ENCODE data around the gene MEOX2. TPM values are rescaled to one million over a fixed set of nuclear protein-coding genes. Genes with fewer than 3 reads are reported as not detected.

Gene MEOX2
- total RNA-seq, 2 donors from 2014 or later = 4.5 to 11.1 TPM

- Histone ChIP-seq H3K4me3 (peak overlapping the region; percentile 60 to 70), H3K27ac (peak overlapping the region; percentile 87 to 91), H3K4me1 (peaks cover 0 to 4% of the 10 kb centered on the region in 2 donors), H3K27me3 (peaks cover 0 to 5% of the 10 kb centered on the region in 2 donors), H3K36me3 (no peaks in the 10 kb centered on the region), H3K9me3 (no peaks in the 10 kb centered on the region)
- TF ChIP-seq CTCF (IDR thresholded peaks at IDR 0.05) = no peak
- DNase-seq (ENCODE audit: low spot score) = no peak
Measured at GRCh38 chr7:15688911-15689310, 2.4 kb upstream of the MEOX2 start.

- H3K27me3 ChIP-seq = peaks cover 0 to 5% of the 10 kb centered on the region in 2 donors
Measured at GRCh38 chr7:15688279-15688626, 1.8 kb upstream of the MEOX2 start.

DNA sequence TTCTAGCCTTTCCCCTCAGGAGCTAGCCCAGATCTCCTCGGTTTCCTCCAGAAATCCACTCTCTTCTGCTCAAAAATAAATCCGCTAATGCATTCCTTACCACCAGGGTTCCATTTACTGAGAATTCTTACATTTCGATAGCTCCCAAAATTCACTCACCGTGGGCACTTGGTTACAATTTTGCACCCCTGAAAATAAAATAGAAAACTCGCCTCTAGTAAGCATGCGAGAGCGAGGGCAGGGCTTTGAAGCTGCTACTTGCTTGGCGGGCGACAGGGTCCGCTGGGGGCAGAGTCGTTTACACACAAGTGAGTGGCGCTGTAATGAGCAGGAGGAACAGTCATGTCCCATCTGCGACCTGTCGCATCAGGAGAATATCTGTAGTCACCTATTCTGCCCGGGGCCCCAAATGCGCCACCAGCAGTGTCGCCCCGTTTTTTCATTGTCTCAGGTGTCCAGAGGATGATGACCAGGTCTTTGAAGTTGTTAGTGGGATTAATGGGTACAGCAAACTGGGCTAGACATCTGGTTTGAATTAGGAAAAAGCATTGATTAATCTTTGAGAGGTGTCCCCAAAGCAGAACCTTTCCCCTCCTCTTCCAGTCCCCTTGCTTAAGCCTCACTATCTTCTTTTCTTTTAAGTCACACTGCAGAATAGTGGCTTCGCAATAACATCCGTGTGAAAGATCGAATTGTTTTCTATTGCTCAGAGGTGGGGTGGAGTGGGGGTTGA, 1.2 kb upstream of the MEOX2 start:
- Histone ChIP-seq H3K4me3 (peak overlapping the region; percentile 60 to 70), H3K36me3 (no peaks in the 10 kb centered on the region), H3K27ac (peak overlapping the region; percentile 87 to 91), H3K4me1 (peaks cover 0 to 4% of the 10 kb centered on the region in 2 donors), H3K9me3 (no peaks in the 10 kb centered on the region), H3K27me3 (peaks cover 0 to 5% of the 10 kb centered on the region in 2 donors)
- peak in 1 of 2 donors; percentile 39 for TF ChIP-seq CTCF (IDR thresholded peaks at IDR 0.05)
- DNase-seq (ENCODE audit: low spot score) = no peak

More at GRCh38 chr7:15688279-15688626, 1.8 kb upstream of the MEOX2 start:
- no peaks in the 10 kb centered on the region for H3K36me3 ChIP-seq
- peaks cover 0 to 4% of the 10 kb centered on the region in 2 donors for H3K4me1 ChIP-seq
- no peak for DNase-seq (ENCODE audit: low spot score)
- H3K9me3 ChIP-seq = no peaks in the 10 kb centered on the region
- H3K4me3 ChIP-seq = peak overlapping the region; percentile 60 to 70
- no peak for TF ChIP-seq CTCF (IDR thresholded peaks at IDR 0.05)
- H3K27ac ChIP-seq = peak overlapping the region; percentile 87 to 91

GRCh38 chr7:15686957-15687545, 568 bp upstream of the MEOX2 start:
- Histone ChIP-seq H3K36me3 (no peaks in the 10 kb centered on the region), H3K4me1 (peaks cover 0 to 4% of the 10 kb centered on the region in 2 donors), H3K27ac (peak overlapping the region; percentile 87 to 91), H3K9me3 (no peaks in the 10 kb centered on the region), H3K27me3 (peaks cover 0 to 5% of the 10 kb centered on the region in 2 donors), H3K4me3 (peak overlapping the region; percentile 60 to 70)
- DNase-seq (ENCODE audit: low spot score) = no peak
- no peak for TF ChIP-seq CTCF (IDR thresholded peaks at IDR 0.05)

DNA sequence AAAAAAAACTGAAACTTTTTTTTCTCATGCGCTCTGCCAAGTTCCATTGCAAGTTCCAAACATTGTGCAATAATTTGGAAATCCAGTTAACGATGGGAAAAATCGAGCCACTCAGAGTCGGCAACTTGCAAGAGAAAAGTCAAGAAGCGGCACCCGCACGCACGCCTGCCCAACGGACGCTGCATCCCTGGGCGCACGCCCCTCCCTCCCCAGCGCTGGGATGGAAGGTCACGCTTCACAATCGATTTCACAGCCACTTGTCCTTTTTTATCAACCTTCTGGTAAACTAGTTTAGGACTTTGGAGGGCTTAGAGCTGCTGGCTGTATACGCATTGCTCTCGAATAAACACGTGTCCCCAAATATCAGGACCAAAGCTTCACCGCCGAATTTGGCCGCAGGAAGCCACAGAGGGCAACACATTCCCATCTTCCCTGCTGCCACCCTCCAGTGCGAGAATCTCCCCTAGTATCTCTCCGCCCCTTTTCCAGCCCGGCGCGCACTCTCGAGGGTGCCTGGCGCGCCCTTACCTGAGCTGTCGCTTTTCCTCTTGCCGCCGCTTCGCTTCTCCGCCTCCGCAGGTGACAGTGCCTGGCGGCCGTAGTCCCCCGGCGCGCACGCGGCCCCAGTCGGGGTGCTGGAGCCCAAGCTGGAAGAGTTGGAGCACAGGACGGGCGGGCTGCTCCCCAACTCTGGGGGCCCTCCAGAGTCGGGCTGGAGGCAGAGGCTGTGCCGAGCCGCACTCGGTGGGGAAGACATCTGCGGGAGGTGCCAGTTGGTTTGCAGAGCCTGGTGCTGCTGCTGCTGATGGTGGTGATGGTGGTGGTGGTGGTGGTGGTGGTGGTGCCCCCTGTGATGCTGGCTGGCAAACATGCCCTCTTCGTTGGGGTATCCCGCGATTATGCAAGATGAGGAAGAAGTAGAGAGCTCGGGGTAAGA, 857 bp downstream of the MEOX2 start:
- Histone ChIP-seq H3K36me3 (no peaks in the 10 kb centered on the region), H3K4me3 (peak overlapping the region; percentile 60 to 70), H3K9me3 (no peaks in the 10 kb centered on the region), H3K4me1 (peaks cover 0 to 4% of the 10 kb centered on the region in 2 donors), H3K27me3 (peaks cover 0 to 5% of the 10 kb centered on the region in 2 donors), H3K27ac (peak overlapping the region; percentile 87 to 91)
- TF ChIP-seq CTCF (IDR thresholded peaks at IDR 0.05) = no peak
- peak; percentile 76 for DNase-seq (ENCODE audit: low spot score)
